Adrenal gland (tissue), 12 donors: ENCODE data around the gene TP53BP2. TPM values are rescaled to one million over a fixed set of nuclear protein-coding genes. Genes with fewer than 3 reads are reported as not detected.

Experiments used
- DNase-seq, 7 donors: peaks; one replicate each; pipeline ENCODE4 v3.0.0-alpha.2; 2019 to 2020
- H3K27ac ChIP-seq, 5 donors: fragments of 200-600 bp; sonication (generic) in 4 of 5; 1 replicate in 3 of 5; 2 replicates in 2 of 5; pipeline versions ENCODE4 v1.5.1 to v1.8.0; 2016 to 2020; ENCODE audit warnings: mild to moderate bottlenecking in 1 of 5
- H3K27me3 ChIP-seq: fragments of 200-600 bp; 2 replicates; pipeline ENCODE4 v1.8.0; 2021
- H3K36me3 ChIP-seq, 2 donors: fragments of 200-600 bp; replicated peaks in 1 of 2; 1 replicate in 1 of 2; 2 replicates in 1 of 2; pipeline versions ENCODE4 v1.5.1 to v1.8.0; 2018 to 2022
- H3K4me1 ChIP-seq, 2 donors: fragments of 200-600 bp; replicated peaks in 1 of 2; 1 replicate in 1 of 2; 2 replicates in 1 of 2; pipeline versions ENCODE4 v1.5.1 to v1.8.0; 2018 to 2021
- H3K4me3 ChIP-seq, 4 donors: fragments of 200-600 bp; sonication (generic) in 3 of 4; one replicate each; pipeline ENCODE4 v1.5.1; 2016 to 2018
- H3K9me3 ChIP-seq, 3 donors: fragments of 200-600 bp; sonication (generic) in 1 of 3; replicated peaks in 1 of 3; 1 replicate in 2 of 3; 2 replicates in 1 of 3; pipeline versions ENCODE4 v1.5.1 to v1.8.0; 2016 to 2021
- POLR2A ChIP-seq, 2 donors: fragments of 450-650 bp; IDR thresholded peaks; one replicate each; pipeline ENCODE4 v1.6.1; 2017; ENCODE audit warnings: antibody characterized with exemption in 2 of 2, mild to moderate bottlenecking in 2 of 2, moderate library complexity in 1 of 2
- WGBS, 4 donors: extraction: QIAGEN DNeasy Blood & Tissue Kit in 2 of 4; methylation state at CpG; one replicate each; pipeline versions ENCODE4 v1.1.5 to v1.1.7; 2013 to 2017; 5-methylcytosine and 5-hydroxymethylcytosine counted together
- intact Hi-C, 2 donors: fragments of 100-400 bp; cut with DNase I; formaldehyde crosslinking; loops; one replicate each; pipeline versions ENCODE4 v1.14.1 to v1.15.0; 2022 to 2023
- polyA plus RNA-seq, 3 donors: library from polyadenylated mRNA; stranded (reverse); fragments of 200-250 nt in 2 of 3; fragments of 350-450 nt in 1 of 3; fragmentation: Illumina TruSeq in 1 of 3; extraction: RNeasy Lipid Tissue Mini Kit (QIAGEN cat#74804) in 1 of 3; gene quantifications; one replicate each; pipeline ENCODE4 v1.2.3, GENCODE V29; 2013 to 2014
- total RNA-seq, 9 donors: library from RNA; depleted of rRNA in 4 of 9; stranded (reverse); fragments of >200 nt in 4 of 9; fragments of 120-200 nt in 1 of 9; fragmentation: NEBNext Ultra II Directional in 1 of 9; extraction: Animal tissue kit (Norgen Biotek cat#: 25700) in 1 of 9; gene quantifications; one replicate each; pipeline versions ENCODE4 v1.1.0 to v1.2.4, GENCODE V29; 2013 to 2023
- TF ChIP-seq, protein P1 (sequence below), 6 experiments: fragments of 450-650 bp in 4 of 6; fragments of 200-600 bp in 2 of 6; sonication (generic) in 1 of 6; IDR thresholded peaks; 1 replicate in 5 of 6; 2 replicates in 1 of 6; pipeline versions ENCODE4 v1.5.1 to v1.8.0; 2016 to 2021; ENCODE audit warnings: antibody characterized with exemption in 6 of 6, mild to moderate bottlenecking in 2 of 6, moderate library complexity in 1 of 6
- donor health status: healthy with polysubstance abuse.
- donor health status: Bipolar disorder and iron deficiency.
- donor health status: DM: yes; HTN: yes; CAD: no.
- donor health status: DM: no; HTN: no; CAD: no.
- donor health status: DM: no; HTN: no; CAD: no.
- donor health status: DM: yes; HTN: yes; CAD: no.

Gene TP53BP2
- total and polyA plus RNA-seq, 12 donors = 6.0 to 38.5 (median 24.0) TPM

DNA sequence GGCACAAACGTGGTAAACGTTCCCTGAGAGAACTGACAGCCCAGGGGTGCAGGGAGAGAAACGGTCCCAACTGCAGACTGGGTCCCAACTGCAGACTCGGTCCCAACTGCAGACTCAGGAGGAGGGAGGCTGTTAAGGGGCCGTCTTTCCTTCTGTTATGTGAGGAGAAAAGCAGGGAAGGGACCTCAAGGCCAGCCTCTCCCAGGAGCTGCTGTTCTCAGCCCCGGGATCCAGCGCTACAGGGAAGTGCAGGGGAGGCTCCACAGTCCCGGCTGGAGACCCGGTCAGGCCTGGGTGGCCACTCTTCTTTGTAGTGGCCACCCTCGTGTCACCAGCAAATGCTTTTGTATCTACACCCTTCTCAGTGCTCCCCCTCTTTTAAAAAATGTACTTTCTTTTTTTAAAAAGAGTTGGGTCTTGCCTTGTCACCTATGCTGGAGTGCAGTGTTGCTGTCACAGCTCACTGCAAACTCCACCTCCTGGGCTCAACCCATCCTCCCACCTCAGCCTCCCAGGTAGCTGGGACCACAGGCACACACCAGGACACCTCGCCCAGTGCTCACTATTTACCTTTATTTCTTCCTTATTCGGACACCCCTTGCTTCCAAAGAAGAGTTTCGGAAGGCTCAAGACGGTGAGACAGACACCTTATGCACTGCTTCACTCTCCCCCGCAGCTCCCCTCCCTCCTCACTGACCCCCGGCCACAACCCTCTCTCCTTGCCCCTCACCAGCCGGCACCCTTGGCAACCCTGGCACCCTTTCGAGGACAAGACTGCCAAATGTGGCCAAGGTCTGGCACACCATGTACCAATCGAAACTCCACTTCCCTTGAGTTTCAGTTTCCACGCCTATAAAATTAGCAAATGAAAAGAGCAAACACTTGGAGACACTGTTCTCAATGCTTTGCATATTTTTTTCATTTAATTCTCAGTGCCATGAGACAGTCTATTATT, 111.6 kb downstream of the TP53BP2 start:
- no peaks in the 10 kb centered on the region for H3K9me3 ChIP-seq
- H3K4me1 ChIP-seq = peaks cover 49 to 64% of the 10 kb centered on the region in 2 donors
- H3K36me3 ChIP-seq = peaks cover 0 to 4% of the 10 kb centered on the region in 2 donors
- H3K27me3 ChIP-seq = no peaks in the 10 kb centered on the region
- WGBS, 4 donors = 44 to 54% (median 47%) methylated on average over 19 to 20 of the region's 20 CpGs
- intact Hi-C loops = no loop called here
- TF ChIP-seq, protein P1, sequence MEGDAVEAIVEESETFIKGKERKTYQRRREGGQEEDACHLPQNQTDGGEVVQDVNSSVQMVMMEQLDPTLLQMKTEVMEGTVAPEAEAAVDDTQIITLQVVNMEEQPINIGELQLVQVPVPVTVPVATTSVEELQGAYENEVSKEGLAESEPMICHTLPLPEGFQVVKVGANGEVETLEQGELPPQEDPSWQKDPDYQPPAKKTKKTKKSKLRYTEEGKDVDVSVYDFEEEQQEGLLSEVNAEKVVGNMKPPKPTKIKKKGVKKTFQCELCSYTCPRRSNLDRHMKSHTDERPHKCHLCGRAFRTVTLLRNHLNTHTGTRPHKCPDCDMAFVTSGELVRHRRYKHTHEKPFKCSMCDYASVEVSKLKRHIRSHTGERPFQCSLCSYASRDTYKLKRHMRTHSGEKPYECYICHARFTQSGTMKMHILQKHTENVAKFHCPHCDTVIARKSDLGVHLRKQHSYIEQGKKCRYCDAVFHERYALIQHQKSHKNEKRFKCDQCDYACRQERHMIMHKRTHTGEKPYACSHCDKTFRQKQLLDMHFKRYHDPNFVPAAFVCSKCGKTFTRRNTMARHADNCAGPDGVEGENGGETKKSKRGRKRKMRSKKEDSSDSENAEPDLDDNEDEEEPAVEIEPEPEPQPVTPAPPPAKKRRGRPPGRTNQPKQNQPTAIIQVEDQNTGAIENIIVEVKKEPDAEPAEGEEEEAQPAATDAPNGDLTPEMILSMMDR (IDR thresholded peaks at IDR 0.05) = no peak
- no peak for TF ChIP-seq POLR2A (IDR thresholded peaks at IDR 0.05)
- no peak overlapping the region for H3K4me3 ChIP-seq
- DNase-seq = peak in 4 of 7 donors; percentile 27 to 52 (median 32)
- peak overlapping the region in 4 of 5 donors; percentile 22 to 79 (median 70) for H3K27ac ChIP-seq

DNA sequence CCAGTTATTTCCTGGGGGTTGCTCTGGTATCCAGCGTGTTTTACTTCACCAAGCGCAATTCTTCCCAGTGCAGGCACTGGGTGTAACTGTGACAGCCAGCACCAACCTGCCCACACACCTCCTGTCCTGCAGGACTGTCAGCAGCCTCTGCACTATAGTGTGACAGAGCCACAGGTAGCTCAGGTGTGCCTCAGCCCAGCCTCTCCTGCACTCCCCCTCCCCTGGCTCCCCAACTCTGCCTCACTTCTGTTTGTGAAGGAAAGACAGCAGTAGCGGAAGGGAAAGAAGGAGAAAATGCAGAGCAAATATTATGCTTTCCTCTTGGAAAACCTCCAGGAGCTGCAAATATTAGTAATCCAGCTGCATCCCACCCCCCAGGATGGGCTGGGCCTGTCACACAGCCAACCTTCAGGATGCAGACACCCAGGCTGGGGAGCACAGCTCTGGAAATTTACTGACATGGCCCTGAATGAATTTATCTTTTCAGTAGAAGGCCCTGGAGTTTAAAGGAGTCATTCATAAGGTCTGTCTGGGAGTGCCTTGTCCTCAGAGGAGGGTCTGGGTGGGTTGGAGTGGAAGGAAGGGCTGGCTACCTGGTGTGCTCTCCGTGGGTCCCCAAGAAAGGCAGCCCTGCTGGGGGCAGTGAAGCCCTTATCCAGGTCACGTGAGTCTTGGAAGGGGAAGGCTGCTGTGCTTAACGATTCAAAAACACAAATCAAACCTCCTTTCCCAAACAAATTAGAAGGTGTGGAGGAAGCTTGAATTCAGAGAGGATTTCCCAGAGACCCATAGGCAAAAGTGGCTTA, 112.6 kb downstream of the TP53BP2 start:
- 45 to 54% (median 50%) methylated on average over 6 of the region's 6 CpGs for WGBS, 4 donors
- DNase-seq = peak in 4 of 7 donors; percentile 42 to 75 (median 60)
- intact Hi-C loops = no loop called here

DNA sequence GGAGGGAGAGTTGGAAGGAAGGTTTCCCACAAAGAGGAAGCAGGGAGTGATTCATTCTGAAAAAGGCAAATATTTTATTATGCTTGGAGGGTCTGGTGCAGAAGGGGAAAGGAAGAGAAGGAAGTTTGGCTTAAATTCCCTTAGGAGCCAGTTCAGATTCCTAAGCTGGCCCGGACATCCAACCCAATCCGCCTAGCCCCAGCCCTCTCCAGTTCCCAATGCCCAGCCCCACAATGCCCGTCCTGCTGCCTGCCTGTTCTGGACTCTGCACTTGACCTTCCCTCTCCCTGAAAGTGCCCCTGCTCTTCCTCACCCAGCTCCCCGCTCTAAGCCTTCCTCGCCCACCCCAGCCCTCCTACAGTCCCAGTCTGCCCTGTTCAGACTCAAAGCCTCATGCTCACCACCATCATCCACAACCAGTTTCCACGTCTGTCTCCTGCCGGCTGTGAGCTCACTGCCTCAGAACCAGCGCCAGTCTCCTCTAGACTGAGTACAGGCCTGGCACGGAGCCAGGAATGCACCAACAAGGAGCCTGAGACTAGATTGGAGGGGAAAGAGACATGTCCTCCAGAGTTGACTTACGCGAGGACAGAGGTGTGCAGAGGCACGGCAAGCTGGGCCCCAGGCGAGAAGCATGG, 114.5 kb downstream of the TP53BP2 start:
- Histone ChIP-seq H3K4me1 (peaks cover 57 to 61% of the 10 kb centered on the region in 2 donors), H3K27me3 (no peaks in the 10 kb centered on the region), H3K27ac (peak overlapping the region in 4 of 5 donors; percentile 0 to 79 (median 70)), H3K36me3 (peaks cover 0 to 6% of the 10 kb centered on the region in 2 donors), H3K4me3 (no peak overlapping the region), H3K9me3 (no peaks in the 10 kb centered on the region)
- DNase-seq = peak; percentile 50 to 88 (median 77)
- intact Hi-C loops = no loop called here
- TF ChIP-seq POLR2A (IDR thresholded peaks at IDR 0.05) = peak in 1 of 2 donors; percentile 30
- TF ChIP-seq, protein P1 (IDR thresholded peaks at IDR 0.05) = no peak
- 49 to 61% (median 51%) methylated on average over 12 to 13 of the region's 13 CpGs for WGBS, 4 donors

More for the DNA sequence above, 112.6 kb downstream of the TP53BP2 start:
- peaks cover 49 to 62% of the 10 kb centered on the region in 2 donors for H3K4me1 ChIP-seq
- no peaks in the 10 kb centered on the region for H3K27me3 ChIP-seq
- H3K27ac ChIP-seq = peak overlapping the region in 4 of 5 donors; percentile 22 to 79 (median 70)
- no peaks in the 10 kb centered on the region for H3K9me3 ChIP-seq
- no peak overlapping the region for H3K4me3 ChIP-seq
- TF ChIP-seq POLR2A (IDR thresholded peaks at IDR 0.05) = no peak
- TF ChIP-seq, protein P1 (IDR thresholded peaks at IDR 0.05) = no peak
- peaks cover 0 to 6% of the 10 kb centered on the region in 2 donors for H3K36me3 ChIP-seq
